GM21619 (cell line): ENCODE measurements around the gene RNU2-63P.
"Not testable (repeated sequence)": the region's sequence is repeated elsewhere in the genome, so short reads cannot be mapped to it uniquely, and the experiment has no call there.

Source experiments
- ATAC-seq: cut with Tn5 transposase; IDR thresholded peaks from one replicate; pipeline ENCODE4 v1.9.1; 2021; ENCODE audit not compliant: unreplicated experiment

The RNU2-63P gene

DNA sequence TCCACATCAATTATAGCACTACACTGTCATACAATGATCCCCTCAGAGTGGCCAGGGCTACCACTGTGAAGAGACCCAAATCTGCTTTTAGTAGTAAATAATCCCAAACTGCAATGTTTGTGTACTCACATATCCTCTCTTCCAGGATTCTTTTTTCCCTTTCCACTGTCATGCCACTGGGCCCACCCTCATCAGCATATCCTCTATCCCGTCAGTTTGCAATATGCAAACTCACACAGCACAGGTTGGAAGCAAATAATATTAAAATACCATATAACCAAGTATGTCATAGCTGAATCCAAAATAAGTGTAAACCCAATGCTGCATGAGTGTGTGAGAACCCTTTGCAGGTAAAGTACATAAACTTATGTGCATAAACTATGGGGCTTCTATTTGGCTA lies 28.9 kb downstream of the RNU2-63P start:
- ATAC-seq, result not testable (repeated sequence)

DNA sequence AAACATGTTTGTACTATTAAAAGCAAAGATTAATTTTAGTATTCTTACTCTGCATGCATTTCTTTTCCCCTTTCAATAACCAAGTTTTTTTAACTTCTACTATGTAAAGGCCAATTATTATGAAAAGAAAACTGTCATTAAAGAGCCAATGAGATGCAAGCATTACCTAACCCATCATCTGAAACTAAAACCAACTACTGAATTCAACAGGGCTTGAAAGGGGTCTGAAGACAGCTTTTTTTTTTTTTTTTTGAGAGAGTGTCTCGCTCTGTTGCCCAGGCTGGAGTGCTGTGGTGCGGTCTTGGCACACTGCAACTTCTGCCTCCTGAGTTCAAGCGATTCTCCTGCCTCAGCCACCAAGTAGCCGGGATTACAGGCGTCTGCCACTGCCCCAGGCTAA lies 30.4 kb downstream of the RNU2-63P start:
- not testable (repeated sequence) for ATAC-seq

DNA sequence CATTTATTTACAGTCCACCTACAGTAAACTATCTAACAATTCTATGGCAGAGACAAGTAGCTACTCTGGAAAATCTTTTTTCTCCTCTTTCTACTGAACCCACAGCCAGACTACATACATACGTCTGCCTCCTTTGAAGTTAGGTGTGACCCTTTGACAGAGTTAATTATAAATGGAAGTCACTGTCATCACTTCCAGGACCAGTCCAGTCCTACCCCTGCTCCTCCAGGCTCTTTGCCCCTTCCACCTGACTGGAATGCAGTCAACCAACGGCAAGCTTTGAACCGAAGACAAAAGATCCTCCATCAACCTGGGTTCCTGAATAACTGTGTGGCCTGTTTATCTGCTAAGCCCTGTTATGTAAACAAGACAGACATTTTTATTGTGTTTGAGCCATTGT lies 35.2 kb downstream of the RNU2-63P start:
- not testable (repeated sequence) for ATAC-seq

DNA sequence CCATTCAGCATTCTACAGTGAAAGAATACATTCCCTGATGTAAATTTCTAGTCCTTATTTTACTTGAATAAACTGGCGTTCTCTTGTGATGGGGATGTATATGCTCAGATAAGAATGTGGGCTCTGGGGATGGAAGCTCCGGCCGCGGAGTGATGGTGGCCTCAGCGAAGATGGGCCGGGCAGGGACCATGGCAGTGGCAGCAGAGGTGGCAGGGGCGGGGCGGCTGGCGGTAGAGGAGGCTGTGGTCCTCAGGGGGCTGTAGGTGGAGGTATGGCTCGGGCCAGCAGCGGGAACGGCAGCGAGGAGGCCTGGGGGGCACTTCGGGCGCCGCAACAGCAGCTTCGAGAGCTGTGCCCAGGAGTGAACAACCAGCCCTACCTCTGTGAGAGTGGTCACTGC lies 44.0 kb downstream of the RNU2-63P start:
- not testable (repeated sequence) for ATAC-seq
